ENCODE results near the gene UQCC5.

The UQCC5 gene

DNA sequence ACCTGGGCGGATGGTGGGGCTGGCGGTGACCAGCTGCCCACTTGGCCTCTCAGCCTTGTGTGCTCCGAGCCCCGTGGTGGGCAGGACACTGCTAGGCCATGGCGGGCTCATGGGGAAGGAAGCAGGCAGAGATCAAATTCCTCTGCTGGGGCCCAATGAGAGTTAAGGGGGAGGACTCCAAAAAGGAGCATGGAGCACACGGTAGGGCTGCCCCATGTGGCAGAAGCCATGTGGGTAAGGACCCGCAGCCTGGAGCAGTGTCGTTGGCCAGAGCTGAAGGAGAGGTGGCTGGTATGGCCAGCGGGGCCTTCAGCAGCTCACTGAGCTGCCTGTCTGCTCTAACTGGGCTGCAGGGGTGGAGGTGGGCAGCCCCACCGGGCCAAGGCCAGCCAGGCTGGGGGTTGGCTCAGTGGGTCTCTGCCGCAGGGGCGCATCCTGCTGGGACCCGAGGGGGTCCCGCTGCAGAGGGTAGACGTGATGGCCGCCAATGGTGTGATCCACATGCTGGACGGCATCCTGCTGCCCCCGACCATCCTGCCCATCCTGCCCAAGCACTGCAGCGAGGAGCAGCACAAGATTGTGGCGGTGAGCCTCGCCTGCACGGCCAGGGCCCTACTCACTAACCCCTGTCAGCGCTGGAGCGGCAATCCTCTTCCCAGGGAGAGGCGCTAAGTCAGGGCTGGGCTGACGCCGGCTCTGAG is 30.0 kb upstream of the UQCC5 start:
- DNase-seq: no peak

DNA sequence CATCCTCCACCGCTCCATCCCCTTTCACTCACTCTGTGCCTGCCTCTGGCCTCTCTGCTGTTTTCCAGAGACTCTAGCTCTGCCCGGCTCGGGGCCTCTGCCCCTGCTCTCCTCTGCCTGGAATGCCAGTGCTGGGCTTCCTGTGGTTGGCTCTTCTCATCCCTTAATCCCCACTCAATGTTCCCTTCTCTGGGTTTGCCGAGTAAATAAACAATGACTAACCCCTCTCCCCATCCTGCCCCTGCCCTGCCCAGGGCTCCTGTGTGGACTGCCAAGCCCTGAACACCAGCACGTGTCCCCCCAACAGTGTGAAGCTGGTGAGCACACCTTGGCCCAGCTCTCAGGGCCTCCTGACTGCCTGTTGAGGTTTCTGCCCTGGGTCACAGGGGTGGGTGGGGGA is 29.0 kb upstream of the UQCC5 start:
- no peak for DNase-seq

DNA sequence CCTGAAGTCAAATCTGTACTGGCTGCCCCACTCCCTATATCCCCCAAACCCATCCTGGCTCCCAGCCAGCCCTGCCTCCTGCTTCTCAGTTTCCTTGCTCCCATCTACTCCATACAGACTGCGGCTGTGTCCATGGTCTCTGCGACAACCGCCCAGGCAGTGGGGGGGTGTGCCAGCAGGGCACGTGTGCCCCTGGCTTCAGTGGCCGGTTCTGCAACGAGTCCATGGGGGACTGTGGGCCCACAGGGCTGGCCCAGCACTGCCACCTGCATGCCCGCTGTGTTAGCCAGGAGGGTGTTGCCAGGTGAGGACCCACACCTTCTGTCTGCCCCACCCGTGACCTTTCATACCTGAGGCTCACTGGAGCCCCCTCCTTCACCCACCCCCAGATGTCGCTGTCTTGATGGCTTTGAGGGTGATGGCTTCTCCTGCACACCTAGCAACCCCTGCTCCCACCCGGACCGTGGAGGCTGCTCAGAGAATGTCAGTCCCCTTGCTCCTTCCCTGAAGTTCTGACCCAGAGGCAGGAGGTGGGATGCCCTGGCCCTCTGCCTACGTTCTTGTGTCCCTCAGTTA is 26.6 kb upstream of the UQCC5 start:
- DNase-seq: no peak

GRCh38 chr3:52511509-52511908 is 24.9 kb upstream of the UQCC5 start:
- DNase-seq: no peak

DNA sequence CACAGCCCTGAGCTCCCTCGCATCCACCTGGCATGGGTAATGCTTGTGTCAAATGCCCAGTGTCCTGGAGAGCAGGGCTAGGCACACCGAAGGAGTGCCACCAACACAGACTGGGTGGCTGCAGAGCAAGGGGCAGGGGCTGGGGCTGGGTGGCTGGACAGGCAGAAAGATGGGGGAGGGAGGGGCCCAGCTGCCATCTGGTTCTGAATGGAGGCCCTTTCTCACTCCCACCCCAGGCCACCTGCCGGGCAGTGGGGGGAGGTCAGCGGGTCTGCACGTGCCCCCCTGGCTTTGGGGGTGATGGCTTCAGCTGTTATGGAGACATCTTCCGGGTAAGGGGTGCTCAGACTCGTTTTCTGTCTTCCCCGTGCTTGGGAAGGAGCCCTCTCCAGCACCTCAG is 24.3 kb upstream of the UQCC5 start:
- no peak for DNase-seq

GRCh38 chr3:52512727-52513126 is 23.7 kb upstream of the UQCC5 start:
- no peak for DNase-seq

DNA sequence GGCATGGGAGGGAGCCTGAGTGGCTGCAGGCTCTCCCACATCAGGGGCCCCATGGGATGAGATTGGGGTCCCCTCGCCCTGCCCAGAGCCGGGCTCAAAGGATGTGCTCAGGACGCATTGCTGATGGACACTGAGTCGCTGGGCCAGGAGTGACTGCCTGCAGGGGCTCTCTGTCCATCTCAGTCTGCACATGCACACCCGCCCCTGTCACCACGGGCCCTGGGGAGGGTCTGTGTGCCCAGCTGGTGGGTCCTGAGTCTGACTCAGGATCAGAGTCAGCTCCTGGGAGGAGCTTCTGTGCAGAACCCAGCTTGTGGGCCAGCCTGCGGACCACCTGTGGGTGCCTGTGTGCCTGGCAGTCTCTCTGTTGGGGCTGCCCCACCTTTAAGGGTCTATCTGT is 23.1 kb upstream of the UQCC5 start:
- no peak for DNase-seq

DNA sequence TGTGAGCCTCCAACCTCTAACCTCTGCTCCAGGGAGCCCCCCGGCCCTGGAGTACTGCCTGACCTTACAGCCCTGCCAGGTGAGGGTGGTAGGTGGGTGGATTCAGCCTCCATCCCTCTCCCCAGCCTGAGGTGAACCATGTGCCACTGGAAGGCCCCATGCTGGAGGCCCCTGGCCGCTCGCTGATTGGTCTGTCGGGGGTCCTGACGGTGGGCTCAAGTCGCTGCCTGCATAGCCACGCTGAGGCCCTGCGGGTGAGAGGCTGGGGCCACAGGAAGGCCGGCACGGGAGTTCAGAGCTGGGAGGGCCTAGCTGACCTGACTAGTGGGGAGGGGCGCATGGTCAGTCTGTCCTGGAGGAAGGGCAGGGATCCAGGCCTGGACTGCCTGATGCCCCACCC is 21.8 kb upstream of the UQCC5 start:
- no peak for DNase-seq

DNA sequence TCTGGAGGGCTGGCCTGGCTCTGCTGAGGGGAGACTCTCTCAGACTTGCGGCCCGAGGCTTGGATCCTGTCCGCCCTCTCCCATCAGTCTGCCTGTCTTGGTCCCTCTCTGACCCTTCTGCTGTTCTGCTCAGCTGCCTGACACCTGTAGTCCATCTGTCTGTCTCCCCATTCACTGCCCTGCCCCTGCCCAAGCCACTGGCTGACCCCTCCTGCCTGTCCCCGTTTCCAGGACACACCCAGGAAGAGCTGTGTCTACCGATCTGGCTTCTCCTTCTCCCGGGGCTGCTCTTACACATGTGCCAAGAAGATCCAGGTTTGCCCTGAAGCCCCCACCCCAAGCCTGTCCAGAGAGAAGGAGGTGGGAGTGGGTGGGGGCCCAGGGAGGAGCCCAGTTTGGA is 21.2 kb upstream of the UQCC5 start:
- DNase-seq: no peak

DNA sequence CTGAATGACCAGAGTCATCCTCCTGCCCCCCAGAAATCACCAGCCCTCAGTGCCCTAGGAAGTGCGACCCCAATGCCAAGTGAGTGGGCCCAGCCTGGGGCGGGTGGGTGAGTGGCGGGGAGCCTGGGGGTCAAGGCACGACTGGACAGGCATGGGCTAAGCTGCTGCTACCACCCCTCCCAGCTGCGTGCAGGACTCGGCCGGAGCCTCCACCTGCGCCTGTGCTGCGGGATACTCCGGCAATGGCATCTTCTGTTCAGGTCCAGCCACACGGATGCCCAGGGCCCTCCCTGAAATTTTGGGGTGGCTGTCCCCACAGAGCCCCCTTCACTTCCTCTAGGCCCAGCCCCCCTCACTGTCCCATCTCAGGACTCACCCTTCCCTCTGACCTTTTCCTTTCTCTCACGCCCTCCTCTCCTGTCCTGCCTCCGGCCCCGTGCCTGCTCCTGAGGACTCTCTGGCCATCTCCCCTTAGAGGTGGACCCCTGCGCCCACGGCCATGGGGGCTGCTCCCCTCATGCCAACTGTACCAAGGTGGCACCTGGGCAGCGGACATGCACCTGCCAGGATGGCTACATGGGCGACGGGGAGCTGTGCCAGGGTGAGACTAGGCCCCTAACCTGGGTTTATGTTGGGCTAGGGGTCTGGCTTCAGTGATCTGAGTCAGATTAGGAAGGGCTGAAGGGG is 19.8 kb upstream of the UQCC5 start:
- DNase-seq: no peak

DNA sequence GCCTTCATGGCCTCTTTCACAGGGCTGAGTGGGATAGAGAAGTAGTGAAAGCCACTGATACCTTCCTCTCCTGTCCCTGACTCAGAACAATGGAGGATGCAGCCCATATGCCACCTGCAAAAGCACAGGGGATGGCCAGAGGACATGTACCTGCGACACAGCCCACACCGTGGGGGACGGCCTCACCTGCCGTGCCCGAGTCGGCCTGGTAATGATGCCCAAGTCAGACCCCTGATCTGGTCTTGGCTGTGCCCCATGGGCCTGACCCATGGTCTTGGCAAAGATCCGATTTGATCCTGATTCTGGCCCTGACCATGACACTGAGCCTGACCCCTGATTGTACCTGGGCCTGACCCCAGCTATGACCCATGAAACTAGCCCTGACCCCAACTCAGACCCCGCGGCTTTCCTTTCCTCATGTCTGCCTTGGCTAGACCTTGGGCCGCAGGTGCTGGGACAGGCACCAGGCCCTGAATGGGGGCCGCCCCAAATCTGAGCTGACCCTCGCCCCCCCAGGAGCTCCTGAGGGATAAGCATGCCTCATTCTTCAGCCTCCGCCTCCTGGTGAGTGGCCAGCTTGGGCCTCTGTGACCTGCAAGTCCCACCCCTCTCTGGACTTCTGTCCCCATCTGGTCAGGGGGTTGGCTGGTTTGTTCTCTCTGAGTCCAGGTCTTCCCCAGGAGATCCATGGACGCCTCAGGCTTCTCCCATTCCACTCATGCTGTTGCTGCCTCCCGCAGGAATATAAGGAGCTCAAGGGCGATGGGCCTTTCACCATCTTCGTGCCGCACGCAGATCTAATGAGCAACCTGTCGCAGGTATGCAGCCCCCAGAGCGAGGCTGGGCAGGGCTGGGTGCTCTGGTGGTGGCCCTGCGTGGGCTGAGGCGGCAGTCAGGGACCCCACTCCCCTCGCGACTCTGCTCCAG is 18.3 kb upstream of the UQCC5 start:
- no peak for DNase-seq

DNA sequence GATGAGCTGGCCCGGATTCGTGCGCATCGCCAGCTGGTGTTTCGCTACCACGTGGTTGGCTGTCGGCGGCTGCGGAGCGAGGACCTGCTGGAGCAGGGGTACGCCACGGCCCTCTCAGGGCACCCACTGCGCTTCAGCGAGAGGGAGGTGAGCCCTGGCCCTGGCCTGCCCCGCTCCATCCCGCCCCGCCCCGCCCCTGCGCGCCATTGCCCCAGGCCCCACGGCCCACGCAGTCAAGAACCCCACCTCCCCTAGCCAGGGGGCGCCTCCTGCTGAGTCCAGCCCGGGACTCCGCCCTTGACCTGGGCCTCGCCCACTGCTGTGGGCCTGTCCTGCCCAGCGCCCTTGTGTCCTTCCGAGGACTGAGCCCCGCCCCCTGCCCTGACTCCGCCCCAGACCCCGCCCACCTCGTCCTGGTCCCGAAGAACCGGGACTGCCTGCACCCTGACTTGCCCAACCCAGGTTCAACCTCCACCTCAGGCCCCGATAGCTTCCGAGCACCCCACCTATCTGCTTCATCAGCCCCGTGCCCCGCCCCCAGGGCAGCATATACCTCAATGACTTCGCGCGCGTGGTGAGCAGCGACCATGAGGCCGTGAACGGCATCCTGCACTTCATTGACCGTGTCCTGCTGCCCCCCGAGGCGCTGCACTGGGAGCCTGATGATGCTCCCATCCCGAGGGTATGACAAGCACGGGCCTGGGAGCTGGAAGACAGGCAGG is 17.5 kb upstream of the UQCC5 start:
- DNase-seq: no peak

- DNase-seq: no peak
Observed at GRCh38 chr3:52519445-52520140, 16.8 kb upstream of the UQCC5 start.

GRCh38 chr3:52520141-52520667 is 16.2 kb upstream of the UQCC5 start:
- DNase-seq: no peak

DNA sequence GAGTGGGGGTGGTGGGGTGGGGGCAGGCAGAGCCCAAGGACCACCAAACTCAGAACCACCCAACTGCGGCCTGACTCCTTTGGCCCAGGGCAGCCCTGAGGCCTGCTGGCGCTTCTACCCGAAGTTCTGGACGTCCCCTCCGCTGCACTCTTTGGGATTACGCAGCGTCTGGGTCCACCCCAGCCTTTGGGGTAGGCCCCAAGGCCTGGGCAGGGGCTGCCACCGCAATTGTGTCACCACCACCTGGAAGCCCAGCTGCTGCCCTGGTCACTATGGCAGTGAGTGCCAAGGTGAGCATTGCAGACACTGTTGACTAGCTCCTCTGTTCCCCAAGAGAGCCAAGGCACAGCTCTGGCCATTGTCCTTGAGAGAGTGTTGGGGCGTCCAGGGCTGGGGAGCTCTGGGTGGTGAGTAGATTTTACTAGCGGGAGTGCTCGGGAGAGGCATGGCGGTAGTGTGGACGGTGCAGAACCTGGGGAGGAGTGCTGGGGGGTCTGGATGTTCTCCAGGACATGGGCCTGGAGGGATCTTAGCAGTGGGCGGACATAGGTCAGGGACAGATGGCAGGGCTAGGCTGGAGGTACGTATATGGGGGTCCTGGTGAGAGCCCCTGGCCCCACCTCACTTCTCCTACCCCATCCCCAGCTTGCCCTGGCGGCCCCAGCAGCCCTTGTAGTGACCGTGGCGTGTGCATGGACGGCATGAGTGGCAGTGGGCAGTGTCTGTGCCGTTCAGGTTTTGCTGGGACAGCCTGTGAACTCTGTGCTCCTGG is 15.5 kb upstream of the UQCC5 start:
- no peak for DNase-seq

DNA sequence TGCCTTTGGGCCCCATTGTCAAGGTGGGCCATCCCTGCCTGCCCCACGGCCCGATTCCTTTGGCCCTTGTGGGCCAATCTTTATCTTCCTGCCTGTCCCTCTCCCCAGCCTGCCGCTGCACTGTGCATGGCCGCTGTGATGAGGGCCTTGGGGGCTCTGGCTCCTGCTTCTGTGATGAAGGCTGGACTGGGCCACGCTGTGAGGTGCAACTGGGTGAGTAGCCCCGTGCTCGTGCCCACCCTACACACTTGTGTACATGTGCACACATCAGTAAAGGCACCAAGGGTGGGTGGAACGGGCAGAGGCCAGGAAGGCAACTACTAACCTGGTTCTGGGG is 14.9 kb upstream of the UQCC5 start:
- DNase-seq: no peak

DNA sequence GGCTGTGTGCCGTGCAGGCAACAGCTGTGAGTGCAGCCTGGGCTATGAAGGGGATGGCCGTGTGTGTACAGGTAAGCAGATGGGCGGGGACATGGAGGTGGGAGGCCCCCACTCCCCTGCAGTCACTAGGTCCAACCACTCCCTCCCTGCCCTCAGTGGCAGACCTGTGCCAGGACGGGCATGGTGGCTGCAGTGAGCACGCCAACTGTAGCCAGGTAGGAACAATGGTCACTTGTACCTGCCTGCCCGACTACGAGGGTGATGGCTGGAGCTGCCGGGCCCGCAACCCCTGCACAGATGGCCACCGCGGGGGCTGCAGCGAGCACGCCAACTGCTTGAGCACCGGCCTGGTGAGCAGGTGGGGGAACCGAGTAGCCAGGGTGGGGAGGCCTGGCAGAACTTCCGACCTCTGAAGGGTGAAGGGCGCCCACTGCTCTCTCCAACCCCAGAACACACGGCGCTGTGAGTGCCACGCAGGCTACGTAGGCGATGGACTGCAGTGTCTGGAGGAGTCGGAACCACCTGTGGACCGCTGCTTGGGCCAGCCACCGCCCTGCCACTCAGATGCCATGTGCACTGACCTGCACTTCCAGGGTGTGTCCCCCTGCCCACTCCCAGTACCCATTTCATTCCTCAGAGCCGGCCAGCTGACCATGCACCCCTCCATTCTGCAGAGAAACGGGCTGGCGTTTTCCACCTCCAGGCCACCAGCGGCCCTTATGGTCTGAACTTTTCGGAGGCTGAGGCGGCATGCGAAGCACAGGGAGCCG is 14.3 kb upstream of the UQCC5 start:
- DNase-seq: no peak

DNA sequence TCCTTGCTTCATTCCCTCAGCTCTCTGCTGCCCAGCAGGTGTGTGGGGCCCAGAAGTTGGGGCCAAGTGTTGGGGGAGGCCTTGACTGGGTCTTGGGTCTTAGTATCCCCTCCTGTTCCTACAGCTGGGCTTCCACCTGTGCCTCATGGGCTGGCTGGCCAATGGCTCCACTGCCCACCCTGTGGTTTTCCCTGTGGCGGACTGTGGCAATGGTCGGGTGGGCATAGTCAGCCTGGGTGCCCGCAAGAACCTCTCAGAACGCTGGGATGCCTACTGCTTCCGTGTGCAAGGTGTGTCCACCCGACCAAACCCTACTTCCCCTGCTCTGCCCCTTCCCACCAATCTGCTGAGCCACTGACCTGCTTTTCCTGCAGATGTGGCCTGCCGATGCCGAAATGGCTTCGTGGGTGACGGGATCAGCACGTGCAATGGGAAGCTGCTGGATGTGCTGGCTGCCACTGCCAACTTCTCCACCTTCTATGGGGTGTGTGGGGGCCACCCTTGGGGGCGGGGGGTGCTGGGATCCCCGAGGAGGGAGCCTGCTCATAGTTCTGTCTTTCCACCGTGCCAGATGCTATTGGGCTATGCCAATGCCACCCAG is 13.7 kb upstream of the UQCC5 start:
- no peak for DNase-seq

- no peak for DNase-seq
Observed at GRCh38 chr3:52523386-52524257, 12.8 kb upstream of the UQCC5 start.
